HG03432 (cell line): ENCODE data around the gene RIMKLB.

Experiments
- ATAC-seq: cut with Tn5 transposase; IDR thresholded peaks from one replicate; pipeline ENCODE4 v1.9.1; 2021; ENCODE audit warnings: mild to moderate bottlenecking, moderate library complexity; ENCODE audit not compliant: unreplicated experiment

RIMKLB gene

GRCh38 chr12:8697476-8698131 lies at the start of gene RIMKLB:
Gene RIMKLB, plus strand, starts transcription at chr12:8697991. Its CDS starts 15,876 bp downstream, at chr12:8713867.
- peak; percentile 85 for ATAC-seq

GRCh38 chr12:8648576-8649205 lies 49.1 kb upstream of the RIMKLB start:
- peak; percentile 81 for ATAC-seq

GRCh38 chr12:8655421-8655820 lies 42.4 kb upstream of the RIMKLB start:
- ATAC-seq: no peak

GRCh38 chr12:8658346-8658745 lies 39.4 kb upstream of the RIMKLB start:
- ATAC-seq: no peak

- no peak for ATAC-seq
These were observed 36.8 kb upstream of the RIMKLB start for GRCh38 chr12:8661016-8661415.

- no peak for ATAC-seq
These were observed 36.0 kb upstream of the RIMKLB start for GRCh38 chr12:8661751-8662150.

- no peak for ATAC-seq
These were observed 35.2 kb upstream of the RIMKLB start, which contains the start of gene MFAP5 for GRCh38 chr12:8662593-8662992. Gene MFAP5, minus strand, starts transcription at chr12:8662826. Its CDS starts 722 bp downstream, at chr12:8662104.

- no peak for ATAC-seq
These were observed 33.4 kb upstream of the RIMKLB start for GRCh38 chr12:8664228-8664913.

- no peak for ATAC-seq
These were observed 32.0 kb upstream of the RIMKLB start for GRCh38 chr12:8665759-8666158.

GRCh38 chr12:8667270-8667669 lies 30.5 kb upstream of the RIMKLB start:
- no peak for ATAC-seq

GRCh38 chr12:8668441-8668840 lies 29.4 kb upstream of the RIMKLB start:
- ATAC-seq: no peak

- no peak for ATAC-seq
These were observed 25.4 kb upstream of the RIMKLB start for GRCh38 chr12:8672381-8672780.

- no peak for ATAC-seq
These were observed 22.2 kb upstream of the RIMKLB start for GRCh38 chr12:8675591-8676036.

- no peak for ATAC-seq
These were observed 21.1 kb upstream of the RIMKLB start for GRCh38 chr12:8676651-8677050.

GRCh38 chr12:8677362-8677761 lies 20.4 kb upstream of the RIMKLB start:
- no peak for ATAC-seq

- ATAC-seq: no peak
These were observed 19.1 kb upstream of the RIMKLB start for GRCh38 chr12:8678661-8679111.

GRCh38 chr12:8680533-8680932 lies 17.3 kb upstream of the RIMKLB start:
- ATAC-seq: no peak

- ATAC-seq: no peak
These were observed 16.5 kb upstream of the RIMKLB start for GRCh38 chr12:8681129-8681884.

- ATAC-seq: no peak
These were observed 12.7 kb upstream of the RIMKLB start for GRCh38 chr12:8685051-8685450.

GRCh38 chr12:8687846-8688601 lies 9.8 kb upstream of the RIMKLB start:
- ATAC-seq: no peak
